ENCODE measurements around the gene DOCK9.

GRCh38 chr13:98842858-98843481, 134.9 kb downstream of the DOCK9 start:
- no peak for TF ChIP-seq EZH2 (IDR thresholded peaks at IDR 0.05; ENCODE audit: low read depth, unreplicated experiment)
- peak; percentile 88 to 95 for TF ChIP-seq CTCF (conservative IDR thresholded peaks at IDR 0.05; ENCODE audit: low read depth in 2 of 2)
- TF ChIP-seq CREB1 (CRISPR knock-in tag; IDR thresholded peaks at IDR 0.05; ENCODE audit: low read depth) = no peak
- TF ChIP-seq POLR2AphosphoS5 (IDR thresholded peaks at IDR 0.05; ENCODE audit: low read depth) = no peak
- no peak for TF ChIP-seq NANOG (IDR thresholded peaks at IDR 0.05; ENCODE audit: borderline replicate concordance)
- no peak for TF ChIP-seq STAT1 (IDR thresholded peaks at IDR 0.05; ENCODE audit: unreplicated experiment)
